ENCODE results near the gene FAF1. TPM values are rescaled to one million over a fixed set of nuclear protein-coding genes. Genes with fewer than 3 reads are reported as not detected.

The FAF1 gene
- total RNA-seq, 1 experiment from 2014 or later: 14.7 TPM

- Histone ChIP-seq H3K9me3 (ENCODE audit: low read length) (no peaks in the 10 kb centered on the region), H3K4me2 (ENCODE audit: low read length) (no peak overlapping the region), H4K20me1 (ENCODE audit: low read length) (no peaks in the 10 kb centered on the region), H2AFZ (ENCODE audit: low read length) (no peak overlapping the region), H3K9me2 (replicated peaks; ENCODE audit: low read length) (no peaks in the 10 kb centered on the region), H3K9ac (ENCODE audit: low read length) (no peak overlapping the region), H3K79me2 (ENCODE audit: low read length) (no peaks in the 10 kb centered on the region), H3K4me3 (ENCODE audit: low read length) (no peak overlapping the region), H3F3A (ENCODE audit: low read length, unreplicated experiment) (no peaks in the 10 kb centered on the region), H3K27ac (ENCODE audit: low read length) (no peak overlapping the region), H3K27me3 (ENCODE audit: low read length) (no peaks in the 10 kb centered on the region), H3K4me1 (ENCODE audit: insufficient read depth, low read length) (no peaks in the 10 kb centered on the region), H3K36me3 (ENCODE audit: low read depth, low read length) (no peaks in the 10 kb centered on the region)
- POLR2A ChIA-PET (ENCODE audit: unreplicated experiment): no interaction called here
- intact Hi-C loops (cut with micrococcal nuclease): no loop called here
- no peak for DNase-seq
- CTCF ChIA-PET: no interaction called here
- no TSS peak for BruUV-seq (replicated peaks)
- TF ChIP-seq EZH2phosphoT487 (IDR thresholded peaks at IDR 0.05; ENCODE audit: borderline replicate concordance, low read length) (no peak), CTCF (conservative IDR thresholded peaks at IDR 0.05; ENCODE audit: low read depth, low read length) (no peak), EZH2 (IDR thresholded peaks at IDR 0.05; ENCODE audit: low read length, unreplicated experiment) (no peak)
- no peak for ATAC-seq
Observed at GRCh38 chr1:50593515-50593914, 366.6 kb downstream of the FAF1 start.

GRCh38 chr1:50591598-50591997, 368.5 kb downstream of the FAF1 start:
- no peaks in the 10 kb centered on the region for H3K4me1 ChIP-seq (ENCODE audit: insufficient read depth, low read length)
- no peaks in the 10 kb centered on the region for H3F3A ChIP-seq (ENCODE audit: low read length, unreplicated experiment)
- no peak overlapping the region for H2AFZ ChIP-seq (ENCODE audit: low read length)
- intact Hi-C loops (cut with micrococcal nuclease): no loop called here
- ATAC-seq (no peak; the same call in 1 of the 2 replicates), DNase-seq (no peak)
- no peaks in the 10 kb centered on the region for H3K27me3 ChIP-seq (ENCODE audit: low read length)
- ChIA-PET CTCF (no interaction called here), POLR2A (ENCODE audit: unreplicated experiment) (no interaction called here)
- no peaks in the 10 kb centered on the region for H4K20me1 ChIP-seq (ENCODE audit: low read length)
- no peaks in the 10 kb centered on the region for H3K36me3 ChIP-seq (ENCODE audit: low read depth, low read length)
- H3K4me3 ChIP-seq (ENCODE audit: low read length): no peak overlapping the region
- H3K9me3 ChIP-seq (ENCODE audit: low read length): no peaks in the 10 kb centered on the region
- no peaks in the 10 kb centered on the region for H3K9me2 ChIP-seq (replicated peaks; ENCODE audit: low read length)
- TF ChIP-seq CTCF (conservative IDR thresholded peaks at IDR 0.05; ENCODE audit: low read depth, low read length): no peak
- TF ChIP-seq EZH2 (IDR thresholded peaks at IDR 0.05; ENCODE audit: low read length, unreplicated experiment): no peak
- TF ChIP-seq EZH2phosphoT487 (IDR thresholded peaks at IDR 0.05; ENCODE audit: borderline replicate concordance, low read length): no peak
- no peak overlapping the region for H3K4me2 ChIP-seq (ENCODE audit: low read length)
- no peak overlapping the region for H3K9ac ChIP-seq (ENCODE audit: low read length)
- BruUV-seq (replicated peaks): no TSS peak
- no peaks in the 10 kb centered on the region for H3K79me2 ChIP-seq (ENCODE audit: low read length)
- H3K27ac ChIP-seq (ENCODE audit: low read length): no peak overlapping the region

- Histone ChIP-seq H3F3A (ENCODE audit: low read length, unreplicated experiment) (no peaks in the 10 kb centered on the region), H3K27ac (ENCODE audit: low read length) (no peak overlapping the region), H2AFZ (ENCODE audit: low read length) (no peak overlapping the region), H3K9ac (ENCODE audit: low read length) (no peak overlapping the region), H3K36me3 (ENCODE audit: low read depth, low read length) (no peaks in the 10 kb centered on the region), H4K20me1 (ENCODE audit: low read length) (no peaks in the 10 kb centered on the region), H3K27me3 (ENCODE audit: low read length) (no peaks in the 10 kb centered on the region), H3K9me3 (ENCODE audit: low read length) (no peaks in the 10 kb centered on the region), H3K4me3 (ENCODE audit: low read length) (no peak overlapping the region), H3K4me1 (ENCODE audit: insufficient read depth, low read length) (no peaks in the 10 kb centered on the region), H3K79me2 (ENCODE audit: low read length) (no peaks in the 10 kb centered on the region), H3K9me2 (replicated peaks; ENCODE audit: low read length) (no peaks in the 10 kb centered on the region), H3K4me2 (ENCODE audit: low read length) (no peak overlapping the region)
- intact Hi-C loops (cut with micrococcal nuclease): no loop called here
- ATAC-seq: no peak
- BruUV-seq (replicated peaks): no TSS peak
- ChIA-PET CTCF (no interaction called here), POLR2A (ENCODE audit: unreplicated experiment) (no interaction called here)
- TF ChIP-seq CTCF (conservative IDR thresholded peaks at IDR 0.05; ENCODE audit: low read depth, low read length) (no peak), EZH2 (IDR thresholded peaks at IDR 0.05; ENCODE audit: low read length, unreplicated experiment) (no peak), EZH2phosphoT487 (IDR thresholded peaks at IDR 0.05; ENCODE audit: borderline replicate concordance, low read length) (no peak)
- DNase-seq: no peak
Observed at GRCh38 chr1:50582346-50582745, 377.7 kb downstream of the FAF1 start.

Measured in PC-3 (cell line).